A673 (cell line): ENCODE measurements around the gene HBS1L. TPM values are rescaled to one million over a fixed set of nuclear protein-coding genes. Genes with fewer than 3 reads are reported as not detected.

Source experiments
- BruUV-seq: library from RNA; stranded (reverse); fragments of 400-500 nt; replicated peaks from 2 replicates; lab custom pipeline; 2021; lab: Mats Ljungman, UMichigan
- CTCF ChIA-PET: fragments of 300-600 bp; sonication (Branson Sonifier 250); formaldehyde crosslinking; loops from one replicate; lab custom pipeline; 2022; ENCODE audit warnings: antibody characterized with exemption; lab: Charles Lee
- POLR2A ChIA-PET: fragments of 300-600 bp; sonication (Branson Sonifier 250); formaldehyde crosslinking; loops from one replicate; lab custom pipeline; 2022; ENCODE audit warnings: antibody characterized with exemption; ENCODE audit not compliant: low non-redundant PET; lab: Charles Lee
- DNase-seq: peaks from one replicate; pipeline ENCODE4 v3.0.0-alpha.2; 2015; ENCODE audit warnings: low spot score
- H3K27ac ChIP-seq: fragments of 200-600 bp; sonication (generic); 2 replicates; pipeline ENCODE4 v1.5.1; 2016; ENCODE audit warnings: mixed run types, low read depth, mild to moderate bottlenecking, mixed read lengths, antibody characterized with exemption, low read length; ENCODE audit not compliant: poor library complexity, severe bottlenecking
- H3K27me3 ChIP-seq: fragments of 200-600 bp; sonication (generic); replicated peaks from 2 replicates; pipeline ENCODE4 v1.6.1; 2017; ENCODE audit warnings: mixed run types, low read depth, mild to moderate bottlenecking, mixed read lengths, antibody characterized with exemption, low read length; ENCODE audit not compliant: insufficient read depth, poor library complexity
- H3K36me3 ChIP-seq: fragments of 200-600 bp; sonication (generic); 2 replicates; pipeline ENCODE4 v1.6.1; 2016; ENCODE audit warnings: mixed run types, mild to moderate bottlenecking, mixed read lengths, antibody characterized with exemption, low read length; ENCODE audit not compliant: insufficient read depth, poor library complexity, severe bottlenecking
- H3K4me1 ChIP-seq: fragments of 200-600 bp; sonication (generic); 2 replicates; pipeline ENCODE4 v1.6.1; 2017; ENCODE audit warnings: mixed run types, mild to moderate bottlenecking, mixed read lengths, antibody characterized with exemption, low read length; ENCODE audit not compliant: insufficient read depth, poor library complexity, severe bottlenecking
- H3K4me3 ChIP-seq: fragments of 200-600 bp; sonication (generic); 2 replicates; pipeline ENCODE4 v1.5.1; 2016; ENCODE audit warnings: low read depth, mixed run types, mild to moderate bottlenecking, mixed read lengths, low read length; ENCODE audit not compliant: poor library complexity, severe bottlenecking
- H3K9me3 ChIP-seq: fragments of 200-600 bp; sonication (generic); 2 replicates; pipeline ENCODE4 v1.6.1; 2016; ENCODE audit warnings: mixed run types, low read depth, mild to moderate bottlenecking, mixed read lengths, antibody characterized with exemption, low read length; ENCODE audit not compliant: poor library complexity, severe bottlenecking
- EZH2 ChIP-seq: fragments of 200-600 bp; sonication (generic); IDR thresholded peaks from 2 replicates; pipeline ENCODE4 v1.6.1; 2017; ENCODE audit warnings: borderline replicate concordance, low read depth, mild to moderate bottlenecking, mixed read lengths, antibody characterized with exemption, low read length; ENCODE audit not compliant: poor library complexity, severe bottlenecking
- intact Hi-C: fragments of 100-400 bp; cut with micrococcal nuclease; formaldehyde crosslinking; loops from one replicate; pipeline ENCODE4 v1.10.0; 2022; ENCODE audit not compliant: unreplicated experiment
- total RNA-seq: library from RNA; stranded (reverse); gene quantifications from 2 replicates; pipeline ENCODE4 v1.2.3, GENCODE V29; 2021
- TF ChIP-seq, protein P1 (sequence below): fragments of 300-800, 200-600 bp; sonication (generic); conservative IDR thresholded peaks from 2 replicates; pipeline ENCODE4 v1.5.1; 2017; ENCODE audit warnings: low read depth, mild to moderate bottlenecking, antibody characterized with exemption, low read length, moderate library complexity, mixed read lengths

Gene HBS1L
- total RNA-seq, 1 experiment from 2014 or later, result 106 TPM

DNA sequence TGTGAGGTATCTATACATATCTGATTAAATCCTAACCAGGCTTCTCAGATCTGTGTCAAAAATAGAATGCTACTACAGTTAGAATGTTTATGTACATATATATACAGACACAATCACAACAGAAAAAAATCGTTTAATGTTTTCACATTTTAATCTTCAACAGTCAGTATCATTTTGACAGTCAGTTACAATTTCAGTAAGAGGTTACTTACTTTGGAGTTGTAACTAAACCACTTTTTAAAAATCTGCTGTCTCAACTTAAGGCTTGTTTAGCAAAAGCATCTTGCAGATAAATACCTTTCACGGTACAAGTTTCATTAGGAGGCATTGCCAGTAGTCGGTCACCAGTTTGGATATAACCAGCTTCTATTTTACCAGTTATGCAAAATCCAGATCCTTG lies 72.5 kb downstream of the HBS1L start:
- Histone ChIP-seq H3K9me3 (no peaks in the 10 kb centered on the region), H3K27me3 (no peaks in the 10 kb centered on the region), H3K27ac (no peak overlapping the region), H3K4me1 (no peaks in the 10 kb centered on the region), H3K4me3 (no peak overlapping the region), H3K36me3 (peaks cover 32% of the 10 kb centered on the region)
- BruUV-seq, result no TSS peak
- intact Hi-C loops, result no loop called here
- TF ChIP-seq, protein P1, sequence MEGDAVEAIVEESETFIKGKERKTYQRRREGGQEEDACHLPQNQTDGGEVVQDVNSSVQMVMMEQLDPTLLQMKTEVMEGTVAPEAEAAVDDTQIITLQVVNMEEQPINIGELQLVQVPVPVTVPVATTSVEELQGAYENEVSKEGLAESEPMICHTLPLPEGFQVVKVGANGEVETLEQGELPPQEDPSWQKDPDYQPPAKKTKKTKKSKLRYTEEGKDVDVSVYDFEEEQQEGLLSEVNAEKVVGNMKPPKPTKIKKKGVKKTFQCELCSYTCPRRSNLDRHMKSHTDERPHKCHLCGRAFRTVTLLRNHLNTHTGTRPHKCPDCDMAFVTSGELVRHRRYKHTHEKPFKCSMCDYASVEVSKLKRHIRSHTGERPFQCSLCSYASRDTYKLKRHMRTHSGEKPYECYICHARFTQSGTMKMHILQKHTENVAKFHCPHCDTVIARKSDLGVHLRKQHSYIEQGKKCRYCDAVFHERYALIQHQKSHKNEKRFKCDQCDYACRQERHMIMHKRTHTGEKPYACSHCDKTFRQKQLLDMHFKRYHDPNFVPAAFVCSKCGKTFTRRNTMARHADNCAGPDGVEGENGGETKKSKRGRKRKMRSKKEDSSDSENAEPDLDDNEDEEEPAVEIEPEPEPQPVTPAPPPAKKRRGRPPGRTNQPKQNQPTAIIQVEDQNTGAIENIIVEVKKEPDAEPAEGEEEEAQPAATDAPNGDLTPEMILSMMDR, result no peak
- TF ChIP-seq EZH2, result no peak
- CTCF ChIA-PET, result no interaction called here
- DNase-seq, result no peak
- POLR2A ChIA-PET, result interaction anchor here (0.6 kb wide), 1 partner anchor 365 kb away, joined by 3 read pairs; no protein-coding TSS in a partner anchor

DNA sequence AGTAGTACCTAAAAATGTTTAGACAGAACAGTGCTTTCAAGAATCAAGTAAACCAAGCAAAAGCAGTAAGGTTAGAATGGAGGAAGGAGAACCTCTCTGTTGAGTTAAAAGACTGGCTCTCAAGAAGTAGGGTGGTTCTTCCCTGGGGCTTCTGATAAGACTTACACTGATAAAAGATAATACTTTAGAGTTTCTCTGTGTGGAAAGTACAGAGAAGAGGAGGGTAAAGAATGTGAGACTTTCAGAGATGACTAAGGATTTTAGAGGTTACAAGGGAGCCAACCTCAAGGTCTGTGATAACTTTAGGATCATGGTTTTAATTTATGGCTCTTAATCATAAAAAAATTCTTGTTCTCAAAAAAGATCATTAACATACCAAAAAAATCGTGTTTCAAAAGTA lies 73.8 kb downstream of the HBS1L start:
- POLR2A ChIA-PET, result no interaction called here
- no peak overlapping the region for H3K4me3 ChIP-seq
- H3K36me3 ChIP-seq, result peaks cover 32% of the 10 kb centered on the region
- intact Hi-C loops, result no loop called here
- no peaks in the 10 kb centered on the region for H3K9me3 ChIP-seq
- H3K27me3 ChIP-seq, result no peaks in the 10 kb centered on the region
- TF ChIP-seq EZH2, result no peak
- TF ChIP-seq, protein P1, result no peak
- no peaks in the 10 kb centered on the region for H3K4me1 ChIP-seq
- H3K27ac ChIP-seq, result no peak overlapping the region
- DNase-seq, result no peak
- BruUV-seq, result no TSS peak
- CTCF ChIA-PET, result no interaction called here

DNA sequence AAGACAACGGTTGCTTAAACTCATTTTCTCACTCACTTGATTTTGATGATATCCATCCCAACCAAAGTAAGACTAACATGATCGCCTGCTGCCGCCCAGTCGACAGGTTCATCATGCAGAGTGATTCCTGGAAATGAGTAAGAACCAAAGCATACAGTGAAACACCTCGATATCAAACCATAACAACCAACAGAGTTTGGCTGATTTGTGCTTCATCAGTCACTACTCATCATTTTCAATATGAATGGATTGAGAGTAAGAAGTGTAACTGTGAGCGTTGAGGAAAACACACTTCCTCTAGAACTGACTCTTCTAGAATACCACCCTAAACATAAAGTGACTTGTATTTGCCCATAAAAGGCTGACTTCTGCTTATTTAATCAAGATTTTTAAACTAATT lies 75.5 kb downstream of the HBS1L start:
- ChIA-PET POLR2A (no interaction called here), CTCF (no interaction called here)
- Histone ChIP-seq H3K4me3 (no peak overlapping the region), H3K36me3 (peaks cover 32% of the 10 kb centered on the region), H3K4me1 (no peaks in the 10 kb centered on the region), H3K9me3 (no peaks in the 10 kb centered on the region), H3K27ac (no peak overlapping the region), H3K27me3 (no peaks in the 10 kb centered on the region)
- intact Hi-C loops, result no loop called here
- DNase-seq, result no peak
- no TSS peak for BruUV-seq
- no peak for TF ChIP-seq EZH2
- TF ChIP-seq, protein P1, result no peak
